ENCODE results near the gene RAB31.

- TF ChIP-seq POLR2A (IDR thresholded peaks at IDR 0.05) (no peak), CTCF (IDR thresholded peaks at IDR 0.05) (no peak)
These were observed 192.6 kb downstream of the RAB31 start for GRCh38 chr18:9900699-9901098.

All from lower leg skin (tissue), 3 donors.